B cell (primary cell): ENCODE data around the gene HK2. TPM values are rescaled to one million over a fixed set of nuclear protein-coding genes. Genes with fewer than 3 reads are reported as not detected.

ENCODE experiments used
- ATAC-seq: fragments of 200-7000 bp; cut with Tn5 transposase; one replicate; pipeline ENCODE4 v1.10.0; 2021; ENCODE audit warnings: low read depth, mild to moderate bottlenecking, moderate number of reproducible peaks, moderate library complexity
- CTCF ChIA-PET: fragments of 350-600 bp; sonication (Branson Sonifier 250); formaldehyde crosslinking; loops from one replicate; lab custom pipeline; 2021; ENCODE audit warnings: antibody characterized with exemption, inconsistent platforms; lab: Charles Lee
- POLR2A ChIA-PET: fragments of 350-600 bp; sonication (Branson Sonifier 250); formaldehyde crosslinking; loops from one replicate; lab custom pipeline; 2021; ENCODE audit warnings: antibody characterized with exemption; lab: Charles Lee
- DNase-seq: peaks from one replicate; pipeline ENCODE4 v3.0.0; 2013
- H2AFZ ChIP-seq: 2 replicates; pipeline ENCODE4 v1.6.1; 2012; ENCODE audit warnings: mild to moderate bottlenecking, low read depth, low read length; ENCODE audit not compliant: insufficient read depth, poor library complexity, severe bottlenecking
- H3K27ac ChIP-seq, 2 donors: 1 replicate in 1 of 2; 2 replicates in 1 of 2; pipeline ENCODE4 v1.5.1; 2012 to 2013; ENCODE audit warnings: low read length in 2 of 2, mild to moderate bottlenecking in 2 of 2, moderate library complexity in 1 of 2
- H3K27me3 ChIP-seq, 4 experiments: fragments of 200-600 bp in 1 of 4; sonication (generic) in 1 of 4; replicated peaks in 1 of 4; 1 replicate in 2 of 4; 2 replicates in 2 of 4; pipeline versions ENCODE4 v1.6.1 to v1.7.0; 2013 to 2016; ENCODE audit warnings: low read length in 3 of 4, mild to moderate bottlenecking in 2 of 4, mixed read lengths in 1 of 4, moderate library complexity in 1 of 4; ENCODE audit not compliant: insufficient read depth in 4 of 4, control insufficient read depth in 3 of 4; ENCODE audit errors: control extremely low read depth in 1 of 4
- H3K36me3 ChIP-seq, 2 experiments: replicated peaks in 1 of 2; 1 replicate in 1 of 2; 2 replicates in 1 of 2; pipeline versions ENCODE4 v1.6.1 to v1.7.1; 2013; ENCODE audit warnings: low read length in 1 of 2; ENCODE audit not compliant: insufficient read depth in 2 of 2, control insufficient read depth in 1 of 2; ENCODE audit errors: control extremely low read depth in 1 of 2, extremely low read depth in 1 of 2
- H3K4me1 ChIP-seq, 2 donors: fragments of 200-600 bp in 1 of 2; sonication (generic) in 1 of 2; 1 replicate in 1 of 2; 2 replicates in 1 of 2; pipeline versions ENCODE4 v1.5.1 to v1.6.1; 2013 to 2017; ENCODE audit warnings: low read length in 2 of 2; ENCODE audit not compliant: control insufficient read depth in 2 of 2, insufficient read depth in 2 of 2
- H3K4me2 ChIP-seq: replicated peaks from 2 replicates; pipeline ENCODE3; 2012; ENCODE audit warnings: mild to moderate bottlenecking, low read depth, low read length; ENCODE audit not compliant: poor library complexity, severe bottlenecking
- H3K4me3 ChIP-seq, 5 experiments: fragments of 200-600 bp in 1 of 5; sonication (generic) in 1 of 5; 1 replicate in 3 of 5; 2 replicates in 2 of 5; pipeline versions ENCODE4 v1.5.1 to v1.7.0; 2011 to 2016; ENCODE audit warnings: low read length in 4 of 5, mild to moderate bottlenecking in 4 of 5, low read depth in 2 of 5, control low read depth in 1 of 5, moderate library complexity in 1 of 5; ENCODE audit not compliant: insufficient read depth in 1 of 5; ENCODE audit errors: control extremely low read depth in 1 of 5, extremely low read depth in 1 of 5
- H3K79me2 ChIP-seq: fragments of 200-600 bp; sonication (generic); one replicate; pipeline ENCODE4 v1.6.0; 2016; ENCODE audit warnings: low read length; ENCODE audit not compliant: control insufficient read depth, insufficient read depth
- H3K9ac ChIP-seq: fragments of 200-600 bp; sonication (generic); 2 replicates; pipeline ENCODE4 v1.6.1; 2017; ENCODE audit warnings: mild to moderate bottlenecking, low read length, moderate library complexity
- H3K9me3 ChIP-seq, 3 donors: one replicate each; pipeline versions ENCODE4 v1.6.1 to v1.7.1; 2013; ENCODE audit warnings: low read length in 2 of 3; ENCODE audit not compliant: control insufficient read depth in 2 of 3, insufficient read depth in 1 of 3; ENCODE audit errors: control extremely low read depth in 1 of 3
- H4K20me1 ChIP-seq: 2 replicates; pipeline ENCODE4 v1.6.0; 2012; ENCODE audit warnings: mild to moderate bottlenecking, low read length; ENCODE audit not compliant: insufficient read depth, control insufficient read depth, poor library complexity, severe bottlenecking
- H3K27ac Mint-ChIP-seq: one replicate; pipeline ENCODE4 v1.8.0; 2021; ENCODE audit warnings: mixed read lengths
- H3K27me3 Mint-ChIP-seq: one replicate; pipeline ENCODE4 v1.8.0; 2021; ENCODE audit warnings: mixed read lengths
- H3K4me1 Mint-ChIP-seq: one replicate; pipeline ENCODE4 v1.8.0; 2021; ENCODE audit warnings: mixed read lengths
- H3K4me3 Mint-ChIP-seq: one replicate; pipeline ENCODE4 v1.8.0; 2021; ENCODE audit warnings: mixed read lengths
- H3K9me3 Mint-ChIP-seq: one replicate; pipeline ENCODE4 v1.8.0; 2022; ENCODE audit warnings: mixed read lengths; ENCODE audit not compliant: insufficient read depth
- EZH2 ChIP-seq: IDR thresholded peaks from 2 replicates; pipeline ENCODE4 v1.6.1; 2012; ENCODE audit warnings: borderline replicate concordance, low read depth, mild to moderate bottlenecking, moderate library complexity, low read length; ENCODE audit not compliant: insufficient read depth, poor library complexity, severe bottlenecking
- WGBS: methylation state at CpG from one replicate; pipeline ENCODE4 v1.1.5; 2013; ENCODE audit warnings: missing lambda C conversion rate; ENCODE audit not compliant: insufficient coverage; 5-methylcytosine and 5-hydroxymethylcytosine counted together
- intact Hi-C: fragments of 100-400 bp; cut with micrococcal nuclease; formaldehyde crosslinking; loops from one replicate; pipeline ENCODE4 v1.10.0; 2022
- polyA plus RNA-seq: library from polyadenylated mRNA; depleted of rRNA; stranded (reverse); fragments of >200 nt; gene quantifications from 2 replicates; pipeline ENCODE4 v1.2.3, GENCODE V29; 2012
- total RNA-seq, 2 donors: library from RNA; stranded (reverse); fragments of 120-200 nt in 1 of 2; gene quantifications; 1 replicate in 1 of 2; 2 replicates in 1 of 2; pipeline versions ENCODE4 v1.2.3 to v1.2.4, GENCODE V29; 2013 to 2022
- TF ChIP-seq, protein P1 (sequence below): fragments of 200-600 bp; IDR thresholded peaks from one replicate; pipeline ENCODE4 v1.8.0; 2022; ENCODE audit warnings: antibody characterized with exemption, mild to moderate bottlenecking

The HK2 gene
- total and polyA plus RNA-seq, 2 donors (not counting 1 experiment from before 2014, with no cell fraction given): 5.0 to 5.7 TPM

DNA sequence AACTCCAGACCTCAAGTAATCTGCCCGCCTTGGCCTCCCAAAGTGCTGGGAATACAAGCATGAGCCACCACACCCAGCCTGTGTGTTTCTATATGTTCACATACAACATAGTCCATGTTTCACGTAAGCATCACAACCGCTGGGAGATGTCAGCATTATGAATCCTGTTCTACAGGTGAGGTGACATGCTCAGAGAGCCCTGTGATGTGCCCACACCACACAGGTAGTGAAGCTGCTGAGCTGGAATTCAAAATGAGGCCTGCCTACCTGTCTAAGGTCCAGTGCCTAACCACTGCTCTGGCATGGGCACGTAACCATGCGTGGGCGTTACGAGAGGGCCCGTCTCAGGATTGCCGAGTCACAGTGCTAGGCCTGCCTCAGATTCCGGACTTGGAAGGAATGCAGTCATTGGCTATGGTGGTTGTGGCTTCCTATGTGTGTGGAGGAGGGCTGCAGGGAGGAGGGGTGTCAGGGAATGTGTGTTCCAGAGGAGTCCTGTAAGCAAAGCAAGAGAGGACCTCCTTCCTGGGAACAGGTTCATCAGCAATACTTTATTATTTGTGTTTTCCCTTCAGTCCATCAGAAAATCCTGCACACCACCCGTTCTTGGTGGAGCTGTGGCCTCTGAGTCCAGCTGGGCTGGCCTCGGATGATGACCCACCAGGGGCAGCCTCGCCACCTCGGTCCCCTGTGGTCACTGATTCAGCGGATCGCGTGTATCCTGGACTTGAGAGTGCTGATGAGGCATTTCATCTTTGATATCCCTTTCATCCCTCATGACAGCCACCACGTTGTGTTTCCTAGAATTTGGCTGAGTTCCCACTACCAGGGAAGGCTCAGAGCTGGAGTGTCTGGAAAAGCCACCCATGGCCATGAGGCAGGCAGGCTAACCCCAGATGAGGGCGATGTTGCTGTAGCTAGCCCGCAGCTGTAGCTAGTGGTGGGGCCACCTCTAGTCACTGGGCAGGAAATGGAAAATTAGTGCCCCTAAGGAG is 31.1 kb downstream of the HK2 start:
- no peak overlapping the region for H3K27ac Mint-ChIP-seq
- no peaks in the 10 kb centered on the region for H3K27me3 Mint-ChIP-seq
- H3K36me3 ChIP-seq: peaks cover 0 to 9% of the 10 kb centered on the region in 2 experiments
- H3K4me1 Mint-ChIP-seq: peaks cover 43% of the 10 kb centered on the region
- TF ChIP-seq EZH2: no peak
- TF ChIP-seq, protein P1, sequence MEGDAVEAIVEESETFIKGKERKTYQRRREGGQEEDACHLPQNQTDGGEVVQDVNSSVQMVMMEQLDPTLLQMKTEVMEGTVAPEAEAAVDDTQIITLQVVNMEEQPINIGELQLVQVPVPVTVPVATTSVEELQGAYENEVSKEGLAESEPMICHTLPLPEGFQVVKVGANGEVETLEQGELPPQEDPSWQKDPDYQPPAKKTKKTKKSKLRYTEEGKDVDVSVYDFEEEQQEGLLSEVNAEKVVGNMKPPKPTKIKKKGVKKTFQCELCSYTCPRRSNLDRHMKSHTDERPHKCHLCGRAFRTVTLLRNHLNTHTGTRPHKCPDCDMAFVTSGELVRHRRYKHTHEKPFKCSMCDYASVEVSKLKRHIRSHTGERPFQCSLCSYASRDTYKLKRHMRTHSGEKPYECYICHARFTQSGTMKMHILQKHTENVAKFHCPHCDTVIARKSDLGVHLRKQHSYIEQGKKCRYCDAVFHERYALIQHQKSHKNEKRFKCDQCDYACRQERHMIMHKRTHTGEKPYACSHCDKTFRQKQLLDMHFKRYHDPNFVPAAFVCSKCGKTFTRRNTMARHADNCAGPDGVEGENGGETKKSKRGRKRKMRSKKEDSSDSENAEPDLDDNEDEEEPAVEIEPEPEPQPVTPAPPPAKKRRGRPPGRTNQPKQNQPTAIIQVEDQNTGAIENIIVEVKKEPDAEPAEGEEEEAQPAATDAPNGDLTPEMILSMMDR: no peak
- H3K27ac ChIP-seq: no peak overlapping the region
- H3K27me3 ChIP-seq: no peaks in the 10 kb centered on the region
- H3K4me2 ChIP-seq: no peak overlapping the region
- POLR2A ChIA-PET: no interaction called here
- WGBS: 86% methylated on average over 19 of the region's 20 CpGs
- no peaks in the 10 kb centered on the region for H4K20me1 ChIP-seq
- peaks cover 22% of the 10 kb centered on the region for H3K79me2 ChIP-seq
- no peaks in the 10 kb centered on the region for H3K9me3 Mint-ChIP-seq
- H3K4me3 ChIP-seq: no peak overlapping the region
- H3K4me3 Mint-ChIP-seq: no peak overlapping the region
- no peak overlapping the region for H2AFZ ChIP-seq
- DNase-seq (no peak), ATAC-seq (no peak)
- peaks cover 0 to 3% (median 0%) of the 10 kb centered on the region in 3 donors for H3K9me3 ChIP-seq
- CTCF ChIA-PET: interaction anchor here (1.2 kb wide), 1 partner anchor 151 kb away, joined by 5 read pairs; no protein-coding TSS in a partner anchor
- intact Hi-C loops: no loop called here
- no peak overlapping the region for H3K9ac ChIP-seq
- peaks cover 22 to 38% of the 10 kb centered on the region in 2 donors for H3K4me1 ChIP-seq
